Measurements from ENCODE around the gene IFI27.

GRCh38 chr14:94062344-94062940 is 48.1 kb upstream of the IFI27 start:
- TF ChIP-seq POLR2A (IDR thresholded peaks at IDR 0.05) (no peak), CTCF (IDR thresholded peaks at IDR 0.05) (no peak), EP300 (IDR thresholded peaks at IDR 0.05) (no peak)
